ENCODE results near the gene G0S2.

Gene G0S2

GRCh38 chr1:209629621-209630382 lies 45.4 kb upstream of the G0S2 start:
- no peak for TF ChIP-seq CTCF (IDR thresholded peaks at IDR 0.05; ENCODE audit: low read depth, low read length)
- no peak overlapping the region for H3K4me3 ChIP-seq (ENCODE audit: low read depth, low read length)

- H3K4me3 ChIP-seq (ENCODE audit: low read depth, low read length), result no peak overlapping the region
- no peak for TF ChIP-seq CTCF (IDR thresholded peaks at IDR 0.05; ENCODE audit: low read depth, low read length)
Observed at GRCh38 chr1:209630383-209631225, 44.6 kb upstream of the G0S2 start.

- TF ChIP-seq CTCF (IDR thresholded peaks at IDR 0.05; ENCODE audit: low read depth, low read length), result no peak
- H3K4me3 ChIP-seq (ENCODE audit: low read depth, low read length), result no peak overlapping the region
Observed at GRCh38 chr1:209633335-209633997, 41.7 kb upstream of the G0S2 start.

DNA sequence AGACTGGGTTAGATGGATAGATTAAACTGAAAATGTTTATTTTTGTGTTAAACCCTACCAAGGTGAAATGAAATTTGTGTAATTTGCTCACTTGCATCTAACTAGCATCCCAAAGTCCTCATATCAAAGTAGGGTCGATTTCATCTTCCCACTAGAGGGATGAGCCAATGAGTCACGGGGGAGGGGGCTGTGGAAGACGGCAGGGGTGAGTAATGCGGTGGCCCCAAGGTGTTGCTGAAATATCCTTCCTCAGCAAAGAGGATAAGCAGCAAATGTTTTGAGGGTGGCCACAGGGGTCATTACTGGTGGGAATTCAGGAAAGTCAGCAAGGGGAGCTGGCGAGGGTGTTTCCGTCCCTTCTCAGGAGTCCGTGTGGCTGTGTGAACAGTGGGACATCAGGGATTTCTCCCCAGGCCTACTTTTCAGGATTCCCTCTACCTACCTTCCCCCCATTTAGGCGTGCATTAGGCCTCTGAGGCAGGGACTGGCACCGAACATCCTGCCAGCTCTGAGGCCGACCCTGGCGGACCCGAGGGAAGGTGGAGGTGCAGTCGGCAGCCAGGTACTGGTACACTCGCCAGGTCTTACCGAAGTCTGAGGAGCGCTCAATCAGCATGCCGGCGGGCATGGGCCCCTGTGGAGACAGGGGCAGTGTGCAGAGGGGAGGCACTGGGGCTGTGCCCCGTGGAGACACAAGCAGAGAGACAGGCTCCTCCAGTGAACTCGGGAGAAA lies 41.0 kb upstream of the G0S2 start:
- no peak overlapping the region for H3K4me3 ChIP-seq (ENCODE audit: low read depth, low read length)
- TF ChIP-seq CTCF (IDR thresholded peaks at IDR 0.05; ENCODE audit: low read depth, low read length), result no peak

- no peak overlapping the region for H3K4me3 ChIP-seq (ENCODE audit: low read depth, low read length)
- TF ChIP-seq CTCF (IDR thresholded peaks at IDR 0.05; ENCODE audit: low read depth, low read length), result no peak
Observed at GRCh38 chr1:209635850-209636249, 39.4 kb upstream of the G0S2 start.

- H3K4me3 ChIP-seq (ENCODE audit: low read depth, low read length), result no peak overlapping the region
- TF ChIP-seq CTCF (IDR thresholded peaks at IDR 0.05; ENCODE audit: low read depth, low read length), result no peak
Observed at GRCh38 chr1:209641832-209642172, 33.4 kb upstream of the G0S2 start.
